Parathyroid adenoma (tissue), 2 donors: Measurements from ENCODE around the gene CHRNA7.

Experiments
- H2AFZ ChIP-seq: fragments of 300-600 bp; sonication (generic); one replicate; pipeline ENCODE4 v1.7.0; 2017; ENCODE audit warnings: antibody characterized with exemption, mild to moderate bottlenecking
- H3K27ac ChIP-seq: fragments of 300-600 bp; sonication (generic); one replicate; pipeline ENCODE4 v1.7.0; 2017
- H3K27me3 ChIP-seq: fragments of 300-600 bp; sonication (generic); one replicate; pipeline ENCODE4 v1.7.0; 2017; ENCODE audit warnings: low read length; ENCODE audit not compliant: control insufficient read depth, insufficient read depth
- H3K36me3 ChIP-seq: fragments of 300-600 bp; sonication (generic); one replicate; pipeline ENCODE4 v1.7.0; 2017; ENCODE audit warnings: low read length; ENCODE audit not compliant: control insufficient read depth, insufficient read depth
- H3K4me1 ChIP-seq: fragments of 300-600 bp; sonication (generic); one replicate; pipeline ENCODE4 v1.7.0; 2017; ENCODE audit warnings: control low read depth
- H3K4me2 ChIP-seq: fragments of 300-600 bp; sonication (generic); one replicate; pipeline ENCODE4 v1.7.0; 2017; ENCODE audit warnings: low read length
- H3K4me3 ChIP-seq: fragments of 300-600 bp; sonication (generic); one replicate; pipeline ENCODE4 v1.7.0; 2017; ENCODE audit warnings: low read depth, low read length
- H3K79me2 ChIP-seq: fragments of 300-600 bp; sonication (generic); one replicate; pipeline ENCODE4 v1.7.0; 2017; ENCODE audit warnings: control low read depth
- H3K9ac ChIP-seq: fragments of 300-600 bp; sonication (generic); one replicate; pipeline ENCODE4 v1.7.0; 2017; ENCODE audit warnings: mild to moderate bottlenecking
- H3K9me3 ChIP-seq: fragments of 300-600 bp; sonication (generic); one replicate; pipeline ENCODE4 v1.7.0; 2017; ENCODE audit warnings: low read length; ENCODE audit not compliant: control insufficient read depth
- CTCF ChIP-seq: fragments of 300-600 bp; sonication (generic); IDR thresholded peaks from one replicate; pipeline ENCODE4 v1.7.0; 2017; ENCODE audit warnings: antibody characterized with exemption, mild to moderate bottlenecking
- donor health status: primary hyperparathyroidism.

The CHRNA7 gene

GRCh38 chr15:32218666-32219065 lies 188.4 kb downstream of the CHRNA7 start:
- Histone ChIP-seq H3K27me3 (no peaks in the 10 kb centered on the region), H3K27ac (no peak overlapping the region), H3K4me2 (no peak overlapping the region), H3K4me3 (no peak overlapping the region), H3K9ac (no peak overlapping the region), H3K36me3 (no peaks in the 10 kb centered on the region), H3K9me3 (no peaks in the 10 kb centered on the region), H3K4me1 (peaks cover 5% of the 10 kb centered on the region), H3K79me2 (no peaks in the 10 kb centered on the region), H2AFZ (no peak overlapping the region)
- no peak for TF ChIP-seq CTCF
